ENCODE results near the gene XRCC1. TPM values are rescaled to one million over a fixed set of nuclear protein-coding genes. Genes with fewer than 3 reads are reported as not detected.
"Not testable (repeated sequence)": the region's sequence is repeated elsewhere in the genome, so short reads cannot be mapped to it uniquely, and the experiment has no call there.

The XRCC1 gene
- total RNA-seq, 1 donor from 2014 or later: 18.2 TPM

GRCh38 chr19:43522929-43523328, 52.4 kb downstream of the XRCC1 start:
- no peak for DNase-seq (ENCODE audit: low spot score)

- DNase-seq (ENCODE audit: low spot score): no peak
Measured at GRCh38 chr19:43519436-43520088, 55.8 kb downstream of the XRCC1 start.

- no peak for DNase-seq (ENCODE audit: low spot score)
Measured at GRCh38 chr19:43518051-43518450, 57.3 kb downstream of the XRCC1 start.

GRCh38 chr19:43512399-43512798, 62.9 kb downstream of the XRCC1 start:
- not testable (repeated sequence) for DNase-seq (ENCODE audit: low spot score)

GRCh38 chr19:43511324-43511723, 64.0 kb downstream of the XRCC1 start:
- no peak for DNase-seq (ENCODE audit: low spot score)

GRCh38 chr19:43510713-43511112, 64.6 kb downstream of the XRCC1 start:
- DNase-seq (ENCODE audit: low spot score): no peak

- no peak for DNase-seq (ENCODE audit: low spot score)
Measured at GRCh38 chr19:43507880-43508279, 67.4 kb downstream of the XRCC1 start.

- DNase-seq (ENCODE audit: low spot score): no peak
Measured at GRCh38 chr19:43506629-43507028, 68.7 kb downstream of the XRCC1 start.

- no peak for DNase-seq (ENCODE audit: low spot score)
Measured at GRCh38 chr19:43505941-43506340, 69.4 kb downstream of the XRCC1 start.

GRCh38 chr19:43505186-43505456, 70.2 kb downstream of the XRCC1 start:
- no peak for DNase-seq (ENCODE audit: low spot score)

- no peak for DNase-seq (ENCODE audit: low spot score)
Measured at GRCh38 chr19:43504426-43505185, 70.7 kb downstream of the XRCC1 start, which contains the start of gene PHLDB3. TSS of gene PHLDB3 (minus strand) at chr19:43504746. CDS start at chr19:43504118, 628 bp downstream.

GRCh38 chr19:43503501-43504425, 71.6 kb downstream of the XRCC1 start:
- peak; percentile 96 for DNase-seq (ENCODE audit: low spot score)

- DNase-seq (ENCODE audit: low spot score): no peak
Measured at GRCh38 chr19:43502419-43502976, 72.8 kb downstream of the XRCC1 start.

- no peak for DNase-seq (ENCODE audit: low spot score)
Measured at GRCh38 chr19:43501661-43502418, 73.5 kb downstream of the XRCC1 start.

GRCh38 chr19:43499042-43499441, 76.3 kb downstream of the XRCC1 start:
- DNase-seq (ENCODE audit: low spot score): no peak

- no peak for DNase-seq (ENCODE audit: low spot score)
Measured at GRCh38 chr19:43498233-43498842, 77.0 kb downstream of the XRCC1 start.

GRCh38 chr19:43496960-43497359, 78.4 kb downstream of the XRCC1 start:
- no peak for DNase-seq (ENCODE audit: low spot score)

- DNase-seq (ENCODE audit: low spot score): no peak
Measured at GRCh38 chr19:43495082-43495481, 80.2 kb downstream of the XRCC1 start.

Data from mesenteric fat pad (tissue), 1 donor.